ENCODE results near the gene MYL12B. TPM values are rescaled to one million over a fixed set of nuclear protein-coding genes. Genes with fewer than 3 reads are reported as not detected.
"Not testable (repeated sequence)": the region's sequence is repeated elsewhere in the genome, so short reads cannot be mapped to it uniquely, and the experiment has no call there.

MYL12B gene
- total RNA-seq, 4 donors from 2014 or later, result 78.2 to 558 (median 337) TPM

GRCh38 chr18:3273042-3273441 is 11.1 kb downstream of the MYL12B start:
- Histone ChIP-seq H3K27me3 (no peaks in the 10 kb centered on the region), H3K4me1 (peaks cover 4 to 33% (median 16%) of the 10 kb centered on the region in 4 donors), H3K4me3 (no peak overlapping the region), H3K36me3 (peaks cover 0 to 37% (median 8%) of the 10 kb centered on the region in 4 donors), H3K9me3 (no peaks in the 10 kb centered on the region), H3K27ac (no peak overlapping the region)
- no peak for DNase-seq
- 49 to 67% methylated on average over 3 of the region's 3 CpGs for WGBS, 2 donors (ENCODE audit: low coverage in 1 of 2)
- TF ChIP-seq POLR2A (IDR thresholded peaks at IDR 0.05) (no peak), EP300 (IDR thresholded peaks at IDR 0.05; ENCODE audit: low read depth) (no peak), POLR2AphosphoS5 (IDR thresholded peaks at IDR 0.05) (no peak), CTCF (IDR thresholded peaks at IDR 0.05) (no peak)
- in situ Hi-C loops (cut with MboI; ENCODE audit: low pct_ligation_motif_present in 1 of 4, low pct_unique_long_range_greater_than_20kb in 1 of 4, low sequenced_read_pairs in 3 of 4) (loop anchor here in 1 of 4 donors (10.0 kb wide), 1 partner anchor 392 kb away; no protein-coding TSS in a partner anchor), intact Hi-C loops (cut with DNase I; ENCODE audit: low total_unique reads) (no loop called here)

- DNase-seq; H3K4me1 ChIP-seq; H3K9me3 ChIP-seq; H3K4me3 ChIP-seq; intact Hi-C loops (cut with DNase I; ENCODE audit: low total_unique reads); H3K27me3 ChIP-seq; H3K27ac ChIP-seq: not testable (repeated sequence)
- peaks cover 0 to 42% (median 12%) of the 10 kb centered on the region in 4 donors for H3K36me3 ChIP-seq
- 77 to 91% methylated on average over 7 of the region's 7 CpGs for WGBS, 2 donors (ENCODE audit: low coverage in 1 of 2)
- in situ Hi-C loops (cut with MboI; ENCODE audit: low pct_ligation_motif_present in 1 of 4, low pct_unique_long_range_greater_than_20kb in 1 of 4, low sequenced_read_pairs in 3 of 4), result loop anchor here (5.0 to 25.0 kb wide), 6 partner anchors 185 to 735 kb away; partner anchors contain the start of gene TGIF1 (in 1 of the 4)
Observed at GRCh38 chr18:3277643-3278213, 15.8 kb downstream of the MYL12B start.

- DNase-seq, result no peak
- intact Hi-C loops (cut with DNase I; ENCODE audit: low total_unique reads) (loop anchor here (10.0 kb wide), 1 partner anchor 175 kb away; the partner anchor contains the start of gene TGIF1), in situ Hi-C loops (cut with MboI; ENCODE audit: low pct_ligation_motif_present in 1 of 4, low pct_unique_long_range_greater_than_20kb in 1 of 4, low sequenced_read_pairs in 3 of 4) (loop anchor here (5.0 to 25.0 kb wide), 8 partner anchors 175 to 733 kb away; partner anchors contain the start of gene TGIF1 (in 3 of the 4))
- Histone ChIP-seq H3K27me3 (no peaks in the 10 kb centered on the region), H3K36me3 (peaks cover 0 to 34% (median 10%) of the 10 kb centered on the region in 4 donors), H3K9me3 (no peaks in the 10 kb centered on the region), H3K4me3 (no peak overlapping the region), H3K4me1 (no peaks in the 10 kb centered on the region), H3K27ac (no peak overlapping the region)
- 27 to 30% methylated on average over 8 to 14 of the region's 14 CpGs for WGBS, 2 donors (ENCODE audit: low coverage in 1 of 2)
- TF ChIP-seq CTCF (IDR thresholded peaks at IDR 0.05) (no peak), POLR2A (IDR thresholded peaks at IDR 0.05) (no peak), POLR2AphosphoS5 (IDR thresholded peaks at IDR 0.05) (no peak), EP300 (IDR thresholded peaks at IDR 0.05; ENCODE audit: low read depth) (no peak)
Observed at GRCh38 chr18:3279201-3280185, 17.6 kb downstream of the MYL12B start.

- no peak for DNase-seq
- Histone ChIP-seq H3K4me1 (no peaks in the 10 kb centered on the region), H3K9me3 (no peaks in the 10 kb centered on the region), H3K27me3 (no peaks in the 10 kb centered on the region), H3K36me3 (peaks cover 0 to 20% (median 7%) of the 10 kb centered on the region in 4 donors), H3K27ac (peak overlapping the region in 1 of 4 donors; percentile 9), H3K4me3 (no peak overlapping the region)
- TF ChIP-seq POLR2A (IDR thresholded peaks at IDR 0.05) (no peak), CTCF (IDR thresholded peaks at IDR 0.05) (peak; percentile 64 to 85 (median 78))
- in situ Hi-C loops (cut with MboI; ENCODE audit: low pct_ligation_motif_present in 1 of 4, low pct_unique_long_range_greater_than_20kb in 1 of 4, low sequenced_read_pairs in 3 of 4), result loop anchor here (5.0 to 25.0 kb wide), 7 partner anchors 173 to 731 kb away; partner anchors contain the start of gene TGIF1 (in 3 of the 4)
- intact Hi-C loops (cut with DNase I; ENCODE audit: low total_unique reads), result loop anchor here (10.0 kb wide), 1 partner anchor 173 kb away; the partner anchor contains the start of gene TGIF1
- 26 to 38% methylated on average over 2 of the region's 2 CpGs for WGBS, 2 donors (ENCODE audit: low coverage in 1 of 2)
Observed at GRCh38 chr18:3281456-3282400, 19.8 kb downstream of the MYL12B start.

Measured in transverse colon (tissue), 4 donors.